ENCODE results near the gene PSMA1.

DNA sequence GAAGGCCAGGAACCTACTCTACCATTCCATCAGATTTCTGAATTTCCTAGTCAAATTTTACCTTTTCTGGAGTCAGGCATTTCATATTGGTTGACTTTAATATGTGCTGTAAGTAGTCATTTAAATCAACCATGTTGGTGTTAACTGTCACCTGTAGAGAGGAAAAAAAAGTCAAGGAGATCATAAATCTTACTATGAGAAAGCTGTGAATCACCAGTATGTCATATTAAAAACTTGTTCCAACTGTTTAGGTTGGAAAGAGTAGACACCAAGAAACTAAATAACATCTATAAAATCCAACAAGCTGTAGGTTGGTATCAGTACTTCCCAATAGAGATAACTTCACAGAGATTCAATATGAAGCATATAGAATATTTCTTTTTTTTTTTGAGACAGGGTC, 60.0 kb downstream of the PSMA1 start:
- TF ChIP-seq, protein P1, sequence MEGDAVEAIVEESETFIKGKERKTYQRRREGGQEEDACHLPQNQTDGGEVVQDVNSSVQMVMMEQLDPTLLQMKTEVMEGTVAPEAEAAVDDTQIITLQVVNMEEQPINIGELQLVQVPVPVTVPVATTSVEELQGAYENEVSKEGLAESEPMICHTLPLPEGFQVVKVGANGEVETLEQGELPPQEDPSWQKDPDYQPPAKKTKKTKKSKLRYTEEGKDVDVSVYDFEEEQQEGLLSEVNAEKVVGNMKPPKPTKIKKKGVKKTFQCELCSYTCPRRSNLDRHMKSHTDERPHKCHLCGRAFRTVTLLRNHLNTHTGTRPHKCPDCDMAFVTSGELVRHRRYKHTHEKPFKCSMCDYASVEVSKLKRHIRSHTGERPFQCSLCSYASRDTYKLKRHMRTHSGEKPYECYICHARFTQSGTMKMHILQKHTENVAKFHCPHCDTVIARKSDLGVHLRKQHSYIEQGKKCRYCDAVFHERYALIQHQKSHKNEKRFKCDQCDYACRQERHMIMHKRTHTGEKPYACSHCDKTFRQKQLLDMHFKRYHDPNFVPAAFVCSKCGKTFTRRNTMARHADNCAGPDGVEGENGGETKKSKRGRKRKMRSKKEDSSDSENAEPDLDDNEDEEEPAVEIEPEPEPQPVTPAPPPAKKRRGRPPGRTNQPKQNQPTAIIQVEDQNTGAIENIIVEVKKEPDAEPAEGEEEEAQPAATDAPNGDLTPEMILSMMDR (IDR thresholded peaks at IDR 0.05; ENCODE audit: poor library complexity, severe bottlenecking) = no peak
- TF ChIP-seq, protein P2, sequence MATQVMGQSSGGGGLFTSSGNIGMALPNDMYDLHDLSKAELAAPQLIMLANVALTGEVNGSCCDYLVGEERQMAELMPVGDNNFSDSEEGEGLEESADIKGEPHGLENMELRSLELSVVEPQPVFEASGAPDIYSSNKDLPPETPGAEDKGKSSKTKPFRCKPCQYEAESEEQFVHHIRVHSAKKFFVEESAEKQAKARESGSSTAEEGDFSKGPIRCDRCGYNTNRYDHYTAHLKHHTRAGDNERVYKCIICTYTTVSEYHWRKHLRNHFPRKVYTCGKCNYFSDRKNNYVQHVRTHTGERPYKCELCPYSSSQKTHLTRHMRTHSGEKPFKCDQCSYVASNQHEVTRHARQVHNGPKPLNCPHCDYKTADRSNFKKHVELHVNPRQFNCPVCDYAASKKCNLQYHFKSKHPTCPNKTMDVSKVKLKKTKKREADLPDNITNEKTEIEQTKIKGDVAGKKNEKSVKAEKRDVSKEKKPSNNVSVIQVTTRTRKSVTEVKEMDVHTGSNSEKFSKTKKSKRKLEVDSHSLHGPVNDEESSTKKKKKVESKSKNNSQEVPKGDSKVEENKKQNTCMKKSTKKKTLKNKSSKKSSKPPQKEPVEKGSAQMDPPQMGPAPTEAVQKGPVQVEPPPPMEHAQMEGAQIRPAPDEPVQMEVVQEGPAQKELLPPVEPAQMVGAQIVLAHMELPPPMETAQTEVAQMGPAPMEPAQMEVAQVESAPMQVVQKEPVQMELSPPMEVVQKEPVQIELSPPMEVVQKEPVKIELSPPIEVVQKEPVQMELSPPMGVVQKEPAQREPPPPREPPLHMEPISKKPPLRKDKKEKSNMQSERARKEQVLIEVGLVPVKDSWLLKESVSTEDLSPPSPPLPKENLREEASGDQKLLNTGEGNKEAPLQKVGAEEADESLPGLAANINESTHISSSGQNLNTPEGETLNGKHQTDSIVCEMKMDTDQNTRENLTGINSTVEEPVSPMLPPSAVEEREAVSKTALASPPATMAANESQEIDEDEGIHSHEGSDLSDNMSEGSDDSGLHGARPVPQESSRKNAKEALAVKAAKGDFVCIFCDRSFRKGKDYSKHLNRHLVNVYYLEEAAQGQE (IDR thresholded peaks at IDR 0.05; ENCODE audit: borderline replicate concordance) = no peak
- no peak for TF ChIP-seq EZH2 (IDR thresholded peaks at IDR 0.05; ENCODE audit: borderline replicate concordance, insufficient read depth, low read length, poor library complexity, severe bottlenecking)
- no peak for TF ChIP-seq RAD21 (conservative IDR thresholded peaks at IDR 0.05)
- no peak for TF ChIP-seq POLR2AphosphoS5 (IDR thresholded peaks at IDR 0.05)
- no peak for TF ChIP-seq EP300 (conservative IDR thresholded peaks at IDR 0.05; ENCODE audit: poor library complexity, severe bottlenecking)
- no peak for TF ChIP-seq TAF1 (IDR thresholded peaks at IDR 0.05; ENCODE audit: low read depth)
- no peak for TF ChIP-seq MXI1 (conservative IDR thresholded peaks at IDR 0.05; ENCODE audit: poor library complexity, severe bottlenecking)
- TF ChIP-seq SMC3 (conservative IDR thresholded peaks at IDR 0.05; ENCODE audit: poor library complexity) = no peak

Measured in neural cell (in vitro differentiated cells).